CD8-positive, alpha-beta memory T cell (primary cell): ENCODE results near the gene ARF1. TPM values are rescaled to one million over a fixed set of nuclear protein-coding genes. Genes with fewer than 3 reads are reported as not detected.

ENCODE experiments used
- CTCF ChIA-PET: fragments of 350-600 bp; sonication (Branson Sonifier 250); formaldehyde crosslinking; loops from one replicate; lab custom pipeline; 2021; ENCODE audit warnings: antibody characterized with exemption; lab: Charles Lee
- POLR2A ChIA-PET: fragments of 350-600 bp; sonication (Branson Sonifier 250); formaldehyde crosslinking; loops from one replicate; lab custom pipeline; 2021; ENCODE audit warnings: antibody characterized with exemption; lab: Charles Lee
- DNase-seq, 5 donors: peaks; one replicate each; pipeline versions ENCODE4 v3.0.0 to v3.0.0-alpha.2; 2020 to 2022; ENCODE audit warnings: mixed read lengths in 1 of 5
- H3K27ac ChIP-seq: one replicate; pipeline ENCODE4 v1.7.0; 2013; ENCODE audit warnings: low read depth, mild to moderate bottlenecking, low read length, moderate library complexity
- H3K27me3 ChIP-seq: 2 replicates; pipeline ENCODE4 v1.7.0; 2013; ENCODE audit warnings: low read length, mild to moderate bottlenecking; ENCODE audit not compliant: insufficient read depth, poor library complexity, severe bottlenecking
- H3K36me3 ChIP-seq: 2 replicates; pipeline ENCODE4 v1.7.0; 2013; ENCODE audit warnings: mild to moderate bottlenecking, low read length, moderate library complexity; ENCODE audit not compliant: insufficient read depth
- H3K4me1 ChIP-seq: 2 replicates; pipeline ENCODE4 v1.7.0; 2013; ENCODE audit warnings: mild to moderate bottlenecking, low read length, moderate library complexity; ENCODE audit not compliant: insufficient read depth
- H3K4me3 ChIP-seq: 2 replicates; pipeline ENCODE4 v1.7.0; 2013; ENCODE audit warnings: mild to moderate bottlenecking, low read length
- H3K9me3 ChIP-seq: 2 replicates; pipeline ENCODE4 v1.7.0; 2013; ENCODE audit warnings: mild to moderate bottlenecking, low read length
- H3K27ac Mint-ChIP-seq, 8 donors: one replicate each; pipeline ENCODE4 v1.8.0; 2020 to 2021; ENCODE audit warnings: mixed read lengths in 8 of 8, mild to moderate bottlenecking in 6 of 8, inconsistent platforms in 3 of 8, moderate library complexity in 3 of 8
- H3K27me3 Mint-ChIP-seq, 2 donors: one replicate each; pipeline ENCODE4 v1.8.0; 2020 to 2021; ENCODE audit warnings: mixed read lengths in 2 of 2, mild to moderate bottlenecking in 1 of 2, moderate library complexity in 1 of 2
- H3K36me3 Mint-ChIP-seq, 3 donors: one replicate each; pipeline ENCODE4 v1.8.0; 2020 to 2021; ENCODE audit warnings: mixed read lengths in 3 of 3, inconsistent platforms in 1 of 3, mild to moderate bottlenecking in 1 of 3
- H3K4me1 Mint-ChIP-seq, 3 donors: one replicate each; pipeline ENCODE4 v1.8.0; 2020 to 2021; ENCODE audit warnings: mixed read lengths in 3 of 3, inconsistent platforms in 1 of 3, mild to moderate bottlenecking in 1 of 3
- H3K4me3 Mint-ChIP-seq, 7 donors: one replicate each; pipeline ENCODE4 v1.8.0; 2020 to 2021; ENCODE audit warnings: mixed read lengths in 7 of 7, mild to moderate bottlenecking in 6 of 7, moderate library complexity in 4 of 7, inconsistent platforms in 2 of 7
- H3K9me3 Mint-ChIP-seq, 5 donors: one replicate each; pipeline ENCODE4 v1.8.0; 2020 to 2022; ENCODE audit warnings: mixed read lengths in 5 of 5, mild to moderate bottlenecking in 3 of 5, moderate library complexity in 2 of 5, inconsistent platforms in 1 of 5
- polyA plus RNA-seq: library from polyadenylated mRNA; unstranded; fragments of 300-500 nt; fragmentation: Illumina TruSeq; gene quantifications from one replicate; pipeline ENCODE4 v1.2.3, GENCODE V29; 2021
- total RNA-seq, 2 experiments: library from RNA; stranded (reverse); gene quantifications; one replicate each; pipeline ENCODE4 v1.2.3, GENCODE V29; 2021

ARF1 gene
- total and polyA plus RNA-seq, 3 experiments from 2014 or later, result 379 to 569 (median 379) TPM

- H3K27me3 ChIP-seq, result no peaks in the 10 kb centered on the region
- peaks cover 0 to 9% (median 6%) of the 10 kb centered on the region in 5 donors for H3K9me3 Mint-ChIP-seq
- H3K36me3 ChIP-seq, result peaks cover 34% of the 10 kb centered on the region
- DNase-seq, result no peak
- H3K36me3 Mint-ChIP-seq, result peaks cover 12 to 77% (median 14%) of the 10 kb centered on the region in 3 donors
- H3K9me3 ChIP-seq, result peaks cover 7% of the 10 kb centered on the region
- H3K27ac Mint-ChIP-seq, result peak overlapping the region in 3 of 8 donors; percentile 11 to 83 (median 77)
- H3K4me1 ChIP-seq, result peaks cover 39% of the 10 kb centered on the region
- ChIA-PET POLR2A (no interaction called here), CTCF (no interaction called here)
- no peak overlapping the region for H3K27ac ChIP-seq
- H3K4me1 Mint-ChIP-seq, result peaks cover 52 to 78% (median 53%) of the 10 kb centered on the region in 3 donors
- H3K4me3 ChIP-seq, result no peak overlapping the region
- H3K27me3 Mint-ChIP-seq, result no peaks in the 10 kb centered on the region
- peak overlapping the region in 1 of 7 donors; percentile 20 for H3K4me3 Mint-ChIP-seq
Measured at GRCh38 chr1:228095161-228095560, 12.7 kb downstream of the ARF1 start.

GRCh38 chr1:228095938-228096337 is 13.4 kb downstream of the ARF1 start:
- ChIA-PET POLR2A (interaction anchor here (1.1 kb wide), 1 partner anchor 14 kb away, joined by 3 read pairs; no protein-coding TSS in a partner anchor), CTCF (no interaction called here)
- peaks cover 12 to 78% (median 14%) of the 10 kb centered on the region in 3 donors for H3K36me3 Mint-ChIP-seq
- no peak overlapping the region for H3K27ac ChIP-seq
- H3K27me3 ChIP-seq, result no peaks in the 10 kb centered on the region
- peaks cover 7% of the 10 kb centered on the region for H3K9me3 ChIP-seq
- H3K4me3 ChIP-seq, result no peak overlapping the region
- peaks cover 0 to 2% of the 10 kb centered on the region in 2 donors for H3K27me3 Mint-ChIP-seq
- DNase-seq, result peak in 1 of 5 donors; percentile 33
- peaks cover 31% of the 10 kb centered on the region for H3K36me3 ChIP-seq
- H3K4me3 Mint-ChIP-seq, result peak overlapping the region in 2 of 7 donors; percentile 12 to 80
- peaks cover 31% of the 10 kb centered on the region for H3K4me1 ChIP-seq
- H3K27ac Mint-ChIP-seq, result peak overlapping the region in 6 of 8 donors; percentile 33 to 83 (median 52)
- H3K9me3 Mint-ChIP-seq, result peaks cover 0 to 9% (median 6%) of the 10 kb centered on the region in 5 donors
- peaks cover 44 to 72% (median 46%) of the 10 kb centered on the region in 3 donors for H3K4me1 Mint-ChIP-seq

- Mint-ChIP-seq H3K9me3 (peaks cover 0 to 9% (median 6%) of the 10 kb centered on the region in 5 donors), H3K36me3 (peaks cover 12 to 75% (median 16%) of the 10 kb centered on the region in 3 donors), H3K27me3 (peaks cover 0 to 2% of the 10 kb centered on the region in 2 donors), H3K4me1 (peaks cover 41 to 72% (median 46%) of the 10 kb centered on the region in 3 donors), H3K4me3 (no peak overlapping the region), H3K27ac (peak overlapping the region in 4 of 8 donors; percentile 46 to 88 (median 48))
- Histone ChIP-seq H3K4me3 (no peak overlapping the region), H3K27me3 (no peaks in the 10 kb centered on the region), H3K36me3 (peaks cover 31% of the 10 kb centered on the region), H3K4me1 (peaks cover 29% of the 10 kb centered on the region), H3K27ac (no peak overlapping the region), H3K9me3 (peaks cover 7% of the 10 kb centered on the region)
- POLR2A ChIA-PET, result interaction anchor here (1.1 kb wide), 1 partner anchor 15 kb away, joined by 3 read pairs; no protein-coding TSS in a partner anchor
- CTCF ChIA-PET, result no interaction called here
- no peak for DNase-seq
Measured at GRCh38 chr1:228096416-228097332, 14.2 kb downstream of the ARF1 start.

- H3K36me3 ChIP-seq, result peaks cover 27% of the 10 kb centered on the region
- H3K27ac ChIP-seq, result no peak overlapping the region
- peak overlapping the region in 3 of 8 donors; percentile 47 to 88 (median 80) for H3K27ac Mint-ChIP-seq
- H3K4me1 Mint-ChIP-seq, result peaks cover 34 to 69% (median 39%) of the 10 kb centered on the region in 3 donors
- peaks cover 0 to 9% (median 6%) of the 10 kb centered on the region in 5 donors for H3K9me3 Mint-ChIP-seq
- peaks cover 25% of the 10 kb centered on the region for H3K4me1 ChIP-seq
- no peak for DNase-seq
- ChIA-PET CTCF (interaction anchor here (0.7 kb wide), 1 partner anchor 19 kb away, joined by 3 read pairs; no protein-coding TSS in a partner anchor), POLR2A (interaction anchor here (1.0 kb wide), 1 partner anchor 8 kb away, joined by 3 read pairs; no protein-coding TSS in a partner anchor)
- H3K27me3 ChIP-seq, result no peaks in the 10 kb centered on the region
- H3K36me3 Mint-ChIP-seq, result peaks cover 12 to 71% (median 16%) of the 10 kb centered on the region in 3 donors
- H3K4me3 Mint-ChIP-seq, result no peak overlapping the region
- no peak overlapping the region for H3K4me3 ChIP-seq
- H3K9me3 ChIP-seq, result peaks cover 7% of the 10 kb centered on the region
- H3K27me3 Mint-ChIP-seq, result peaks cover 0 to 2% of the 10 kb centered on the region in 2 donors
Measured at GRCh38 chr1:228097333-228098081, 15.0 kb downstream of the ARF1 start.

DNA sequence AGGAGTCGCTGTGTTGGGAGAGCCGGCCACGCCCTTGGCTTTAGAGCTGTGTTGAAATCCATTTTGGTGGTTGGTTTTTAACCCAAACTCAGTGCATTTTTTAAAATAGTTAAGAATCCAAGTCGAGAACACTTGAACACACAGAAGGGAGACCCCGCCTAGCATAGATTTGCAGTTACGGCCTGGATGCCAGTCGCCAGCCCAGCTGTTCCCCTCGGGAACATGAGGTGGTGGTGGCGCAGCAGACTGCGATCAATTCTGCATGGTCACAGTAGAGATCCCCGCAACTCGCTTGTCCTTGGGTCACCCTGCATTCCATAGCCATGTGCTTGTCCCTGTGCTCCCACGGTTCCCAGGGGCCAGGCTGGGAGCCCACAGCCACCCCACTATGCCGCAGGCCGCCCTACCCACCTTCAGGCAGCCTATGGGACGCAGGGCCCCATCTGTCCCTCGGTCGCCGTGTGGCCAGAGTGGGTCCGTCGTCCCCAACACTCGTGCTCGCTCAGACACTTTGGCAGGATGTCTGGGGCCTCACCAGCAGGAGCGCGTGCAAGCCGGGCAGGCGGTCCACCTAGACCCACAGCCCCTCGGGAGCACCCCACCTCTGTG is 15.9 kb downstream of the ARF1 start:
- peaks cover 12 to 72% (median 16%) of the 10 kb centered on the region in 3 donors for H3K36me3 Mint-ChIP-seq
- CTCF ChIA-PET, result interaction anchor here (1.0 kb wide), 1 partner anchor 15 kb away, joined by 4 read pairs; no protein-coding TSS in a partner anchor

GRCh38 chr1:228099331-228099732 is 16.8 kb downstream of the ARF1 start:
- Mint-ChIP-seq H3K9me3 (peaks cover 0 to 9% (median 6%) of the 10 kb centered on the region in 5 donors), H3K36me3 (peaks cover 12 to 68% (median 13%) of the 10 kb centered on the region in 3 donors), H3K4me3 (peak overlapping the region in 3 of 7 donors; percentile 18 to 56 (median 34)), H3K4me1 (peaks cover 32 to 69% (median 38%) of the 10 kb centered on the region in 3 donors), H3K27me3 (peaks cover 0 to 2% of the 10 kb centered on the region in 2 donors), H3K27ac (peak overlapping the region in 4 of 8 donors; percentile 13 to 96 (median 68))
- Histone ChIP-seq H3K4me3 (no peak overlapping the region), H3K9me3 (peaks cover 4% of the 10 kb centered on the region), H3K36me3 (peaks cover 20% of the 10 kb centered on the region), H3K27me3 (no peaks in the 10 kb centered on the region), H3K27ac (no peak overlapping the region), H3K4me1 (peaks cover 32% of the 10 kb centered on the region)
- DNase-seq, result no peak
- POLR2A ChIA-PET, result no interaction called here
- CTCF ChIA-PET, result interaction anchor here (1.0 kb wide), 1 partner anchor 15 kb away, joined by 4 read pairs; no protein-coding TSS in a partner anchor

More for the DNA sequence above, 15.9 kb downstream of the ARF1 start:
- peaks cover 7% of the 10 kb centered on the region for H3K9me3 ChIP-seq
- no peak for DNase-seq
- H3K27ac ChIP-seq, result no peak overlapping the region
- no peak overlapping the region for H3K4me3 ChIP-seq
- H3K4me1 ChIP-seq, result peaks cover 23% of the 10 kb centered on the region
- no peaks in the 10 kb centered on the region for H3K27me3 ChIP-seq
- peaks cover 30 to 64% (median 35%) of the 10 kb centered on the region in 3 donors for H3K4me1 Mint-ChIP-seq
- POLR2A ChIA-PET, result interaction anchor here (1.0 kb wide), 2 partner anchors 9 to 15 kb away, joined by 3 read pairs; no protein-coding TSS in a partner anchor
- H3K4me3 Mint-ChIP-seq, result peak overlapping the region in 1 of 7 donors; percentile 31
- peaks cover 0 to 9% (median 6%) of the 10 kb centered on the region in 5 donors for H3K9me3 Mint-ChIP-seq
- H3K36me3 ChIP-seq, result peaks cover 20% of the 10 kb centered on the region
- peaks cover 0 to 2% of the 10 kb centered on the region in 2 donors for H3K27me3 Mint-ChIP-seq
- H3K27ac Mint-ChIP-seq, result peak overlapping the region in 5 of 8 donors; percentile 54 to 91 (median 74)
